Measurements from ENCODE around the gene PKIG.

The PKIG gene

DNA sequence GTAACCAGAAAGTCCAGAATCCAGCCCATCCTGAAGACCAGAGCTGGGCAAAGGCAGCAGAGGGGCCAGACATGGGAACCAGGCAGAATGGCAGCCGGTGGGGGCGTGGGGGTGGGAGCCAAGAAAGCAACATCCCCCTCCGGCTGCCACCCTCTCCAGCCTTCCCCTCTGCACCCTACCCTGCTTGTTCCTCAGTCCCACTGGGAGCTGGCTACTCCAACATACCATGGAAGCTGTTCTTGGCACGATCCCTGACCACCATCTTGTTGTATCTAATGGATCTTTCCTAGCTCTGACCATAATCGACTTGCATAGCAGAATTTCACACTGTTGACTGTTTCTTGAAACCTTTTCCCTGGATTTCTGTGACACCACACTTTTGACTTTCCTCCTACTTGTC lies 38.9 kb downstream of the PKIG start:
- no peak for DNase-seq

GRCh38 chr20:44621939-44622338 lies 39.6 kb downstream of the PKIG start:
- DNase-seq = no peak

- no peak for DNase-seq
Observed at GRCh38 chr20:44622501-44623270, 40.3 kb downstream of the PKIG start.

- DNase-seq = no peak
Observed at GRCh38 chr20:44624152-44624551, 41.8 kb downstream of the PKIG start.

- DNase-seq = no peak
Observed at GRCh38 chr20:44624743-44625271, 42.4 kb downstream of the PKIG start.

- DNase-seq = no peak
Observed at GRCh38 chr20:44625361-44625760, 43.0 kb downstream of the PKIG start.

DNA sequence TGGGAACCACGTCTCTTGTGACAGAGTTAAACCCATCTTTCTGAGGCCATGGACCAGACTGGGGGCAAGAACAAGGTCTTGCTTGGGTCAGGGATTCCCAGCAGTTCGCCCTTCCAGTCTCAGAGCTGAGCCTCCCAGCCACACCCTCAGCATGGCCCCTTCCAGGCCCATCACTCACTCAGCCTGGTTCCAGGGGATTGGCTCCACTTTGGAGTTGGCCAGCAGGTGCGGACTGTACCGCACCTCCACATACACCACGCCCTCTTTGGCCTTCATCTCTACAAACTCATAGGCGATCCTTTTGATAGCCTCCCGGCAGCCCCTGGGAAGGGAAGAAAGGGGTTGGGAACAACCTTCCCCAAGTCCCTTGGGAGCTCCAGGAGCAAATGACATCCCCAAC lies 43.9 kb downstream of the PKIG start:
- no peak for DNase-seq

GRCh38 chr20:44627364-44628010 lies 45.1 kb downstream of the PKIG start:
- no peak for DNase-seq

GRCh38 chr20:44629017-44629385 lies 46.6 kb downstream of the PKIG start:
- DNase-seq = no peak

- no peak for DNase-seq
Observed at GRCh38 chr20:44629542-44629941, 47.2 kb downstream of the PKIG start.

- DNase-seq = no peak
Observed at GRCh38 chr20:44630297-44630696, 47.9 kb downstream of the PKIG start.

DNA sequence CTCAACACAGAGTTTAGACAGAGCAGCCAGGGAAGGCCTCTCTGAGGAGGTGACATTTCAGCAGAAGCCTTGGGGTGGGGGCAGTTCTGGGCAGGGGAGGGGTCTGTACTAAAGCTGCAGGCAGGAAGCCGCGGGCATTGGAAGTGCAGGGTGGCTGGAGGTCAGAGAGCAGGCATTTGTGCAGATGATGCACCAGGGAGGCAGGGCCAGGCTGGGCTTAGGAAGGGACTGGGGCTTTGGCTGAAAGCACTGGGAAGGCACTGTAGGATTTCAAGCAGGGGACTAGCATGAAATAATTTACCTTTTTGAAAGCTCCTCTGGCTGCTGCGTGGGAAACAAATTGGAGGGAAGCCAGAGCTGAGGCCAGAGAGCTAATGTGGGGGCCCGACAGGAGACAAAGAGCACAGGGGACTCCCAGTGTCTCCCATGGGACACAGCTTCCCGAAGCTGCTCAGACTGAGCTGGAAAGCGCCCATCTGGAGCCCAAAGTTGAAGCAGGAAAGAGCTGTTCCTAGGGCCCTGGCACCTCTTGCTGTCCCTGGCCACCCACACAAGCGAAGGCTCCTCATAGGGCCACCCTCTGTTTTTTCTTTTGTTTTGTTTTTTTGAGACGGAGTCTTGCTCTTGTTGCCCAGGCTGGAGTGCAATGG lies 49.8 kb downstream of the PKIG start:
- no peak for DNase-seq

GRCh38 chr20:44633187-44633810 lies 50.9 kb downstream of the PKIG start:
- no peak for DNase-seq

DNA sequence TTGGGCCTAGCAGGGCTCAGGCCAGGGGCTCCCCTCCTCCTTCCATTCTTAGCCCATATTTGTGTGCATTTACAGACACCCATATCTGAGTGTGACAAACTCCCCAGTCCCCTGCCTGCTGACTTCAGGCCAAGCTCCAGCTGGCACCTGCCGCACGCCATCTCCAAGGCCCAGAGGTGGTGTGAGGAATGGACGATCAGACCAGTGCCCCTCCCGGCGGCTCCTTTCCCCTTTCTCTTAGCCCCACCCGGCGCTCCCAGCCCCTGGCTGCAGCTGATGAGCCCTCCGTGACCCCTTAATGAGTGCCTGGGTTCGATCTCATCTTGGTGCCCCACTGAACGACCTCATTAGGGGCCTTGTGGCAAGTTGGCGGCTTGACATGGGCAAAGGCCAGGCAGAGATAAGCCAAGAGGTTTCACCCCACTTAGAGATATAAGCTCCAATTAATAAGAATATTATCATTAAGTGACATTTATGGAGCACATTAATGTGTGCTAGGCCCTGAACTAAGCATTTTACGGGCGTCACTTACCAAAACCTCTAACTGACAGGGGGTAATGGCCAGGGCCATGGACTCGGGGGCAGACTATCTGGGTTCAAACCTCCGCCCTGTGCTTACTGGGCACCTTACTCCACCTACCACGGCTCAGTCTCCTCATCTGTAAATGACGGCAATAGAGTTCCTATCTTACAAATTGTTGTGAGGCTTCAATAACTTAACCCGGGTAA lies 51.7 kb downstream of the PKIG start:
- DNase-seq = no peak

GRCh38 chr20:44635877-44636276 lies 53.5 kb downstream of the PKIG start:
- DNase-seq = no peak

- DNase-seq = no peak
Observed at GRCh38 chr20:44637042-44637441, 54.7 kb downstream of the PKIG start.

DNA sequence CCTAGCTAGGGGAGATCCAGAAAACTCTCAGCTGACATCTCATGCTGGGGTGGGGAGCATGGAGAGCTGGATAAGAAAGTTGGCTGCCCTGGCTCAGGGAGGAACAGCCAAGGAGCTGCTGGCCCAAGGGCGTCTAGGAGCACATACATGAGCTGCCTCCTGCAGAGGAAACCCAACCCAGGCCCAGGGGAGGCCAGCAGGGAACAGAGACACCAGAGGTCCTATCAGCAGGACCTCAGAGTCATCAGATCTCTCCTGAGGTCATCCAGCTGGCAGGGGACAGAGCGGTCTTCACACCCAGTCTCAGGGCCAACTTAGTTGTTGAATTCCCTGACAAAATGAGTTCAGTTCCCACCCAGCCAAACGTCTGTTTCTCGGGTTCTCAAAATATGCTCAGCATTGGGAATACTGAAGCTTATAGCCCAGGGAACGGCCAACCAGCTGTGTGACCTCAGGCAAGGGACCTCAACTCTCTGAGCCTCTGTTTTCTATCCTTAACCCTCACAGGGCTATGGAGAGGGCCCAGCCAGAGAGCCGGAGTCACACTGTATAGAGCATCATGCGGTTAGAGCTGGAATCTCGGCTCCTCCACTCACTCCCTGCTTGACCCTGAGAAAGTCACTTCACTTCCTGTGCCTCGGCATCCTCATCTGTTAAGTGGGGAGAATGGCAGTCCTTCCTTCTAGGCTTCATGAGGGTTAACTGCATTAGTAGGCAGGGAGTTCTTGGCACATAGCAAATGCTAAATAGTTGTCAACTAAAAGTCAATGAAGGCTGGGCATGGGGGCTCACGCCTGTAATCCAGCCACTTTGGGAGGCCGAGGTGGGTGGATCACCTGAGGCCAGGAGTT lies 55.4 kb downstream of the PKIG start:
- no peak for DNase-seq

DNA sequence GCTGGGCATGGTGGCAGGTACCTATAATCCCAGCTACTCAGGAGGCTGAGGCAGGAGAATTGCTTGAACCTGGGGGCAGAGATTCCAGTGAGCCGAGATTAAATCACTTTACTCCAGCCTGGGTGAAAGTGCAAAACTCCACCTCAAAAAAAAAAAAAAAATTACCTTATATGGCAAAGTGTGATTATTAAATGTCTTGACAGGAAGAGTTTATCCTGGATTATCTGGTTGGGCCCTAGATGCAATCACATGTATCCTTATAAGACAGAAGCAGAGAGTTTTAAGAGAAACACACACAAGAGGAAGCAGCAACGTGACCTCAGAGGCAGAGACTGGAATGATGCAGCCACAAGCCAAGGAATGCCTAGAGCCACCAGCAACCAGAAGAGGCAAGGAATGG lies 58.1 kb downstream of the PKIG start:
- no peak for DNase-seq

GRCh38 chr20:44641325-44641724 lies 58.9 kb downstream of the PKIG start:
- DNase-seq = no peak

DNA sequence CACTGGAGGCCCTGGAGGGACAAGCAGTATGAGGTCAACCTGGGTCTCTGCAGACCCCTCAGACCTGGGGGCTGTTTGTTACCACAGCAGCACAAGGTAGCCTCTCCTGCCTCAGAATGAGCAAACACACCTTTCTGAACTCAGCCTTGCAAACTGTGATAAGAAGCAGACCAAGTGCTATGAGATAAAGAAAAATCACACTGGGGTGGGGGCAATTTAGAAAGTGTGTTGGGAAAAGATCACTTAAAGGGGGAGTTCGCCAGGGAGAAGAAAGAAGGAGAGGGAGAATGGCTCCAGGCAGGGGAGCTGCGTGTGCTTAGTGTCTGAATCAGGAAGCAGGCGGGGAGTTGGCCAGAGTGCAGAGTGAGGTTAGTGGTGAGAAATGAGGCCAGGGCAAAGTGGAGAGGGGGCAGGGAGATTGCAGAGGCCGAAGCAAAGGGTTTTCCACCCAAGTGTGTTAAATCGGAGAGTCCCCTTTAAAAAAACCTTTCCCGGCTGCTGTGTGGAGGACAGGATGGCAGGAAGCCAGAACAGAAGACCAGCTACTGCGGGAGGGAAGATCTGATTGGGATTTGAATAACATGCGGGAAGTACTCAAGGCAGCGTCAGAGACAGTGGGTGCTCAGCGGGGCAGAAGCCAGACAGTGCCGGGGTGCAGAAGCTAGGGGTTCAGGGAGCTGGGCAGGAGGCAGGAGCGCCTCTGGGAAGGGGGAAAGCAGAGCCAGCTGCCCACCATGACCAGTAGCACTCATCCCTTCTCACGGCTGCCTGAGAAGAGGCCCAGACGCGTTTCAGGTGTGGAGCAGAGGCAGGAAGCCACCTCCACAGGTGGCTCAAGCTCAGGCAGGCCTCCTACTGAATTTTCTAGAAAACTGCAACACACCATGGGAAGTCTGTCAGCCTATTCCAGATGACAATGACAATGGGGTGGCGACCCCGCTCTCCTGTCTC lies 60.1 kb downstream of the PKIG start:
- peak; percentile 33 for DNase-seq

GRCh38 chr20:44643154-44643519 lies 60.8 kb downstream of the PKIG start:
- DNase-seq = no peak
